H9 (cell line): ENCODE results near the gene CCR2. TPM values are rescaled to one million over a fixed set of nuclear protein-coding genes. Genes with fewer than 3 reads are reported as not detected.

Source experiments
- DNase-seq: peaks from one replicate; pipeline ENCODE4 v3.0.0-alpha.2; 2017
- H2AFZ ChIP-seq: one replicate; pipeline ENCODE4 v1.6.1; 2013; ENCODE audit warnings: mild to moderate bottlenecking, low read length, control low read depth, moderate library complexity
- H2AK5ac ChIP-seq: 2 replicates; pipeline ENCODE4 v1.6.1; 2013; ENCODE audit warnings: low read length, control low read depth, mixed read lengths; ENCODE audit not compliant: insufficient read length
- H2BK120ac ChIP-seq: one replicate; pipeline ENCODE4 v1.6.1; 2013; ENCODE audit warnings: low read depth, mild to moderate bottlenecking, low read length, control low read depth, inconsistent platforms; ENCODE audit not compliant: poor library complexity, severe bottlenecking
- H2BK12ac ChIP-seq: 2 replicates; pipeline ENCODE4 v1.6.1; 2013; ENCODE audit warnings: low read length, control low read depth, mixed read lengths, low read depth; ENCODE audit not compliant: insufficient read length
- H2BK15ac ChIP-seq: 2 replicates; pipeline ENCODE4 v1.6.1; 2013; ENCODE audit warnings: low read depth, low read length, control low read depth
- H2BK20ac ChIP-seq: one replicate; pipeline ENCODE4 v1.6.1; 2013; ENCODE audit warnings: low read depth, mild to moderate bottlenecking, low read length, control low read depth, inconsistent platforms; ENCODE audit not compliant: poor library complexity, severe bottlenecking
- H2BK5ac ChIP-seq: 2 replicates; pipeline ENCODE4 v1.6.1; 2013; ENCODE audit warnings: low read length, control low read depth, mixed read lengths; ENCODE audit not compliant: insufficient read length
- H3K14ac ChIP-seq: 2 replicates; pipeline ENCODE4 v1.6.1; 2013; ENCODE audit warnings: low read length, control low read depth; ENCODE audit not compliant: insufficient read depth
- H3K18ac ChIP-seq: 2 replicates; pipeline ENCODE4 v1.6.1; 2013; ENCODE audit warnings: low read depth, mild to moderate bottlenecking, mixed read lengths, low read length, control low read depth; ENCODE audit not compliant: insufficient read length
- H3K23ac ChIP-seq: 2 replicates; pipeline ENCODE4 v1.6.1; 2013; ENCODE audit warnings: low read length, control low read depth, mixed read lengths, low read depth; ENCODE audit not compliant: insufficient read length
- H3K23me2 ChIP-seq: 2 replicates; pipeline ENCODE4 v1.6.1; 2013; ENCODE audit warnings: low read depth, mild to moderate bottlenecking, mixed read lengths, low read length, control low read depth; ENCODE audit not compliant: insufficient read length, poor library complexity, severe bottlenecking
- H3K27ac ChIP-seq: 2 replicates; pipeline ENCODE4 v1.5.1; 2013; ENCODE audit warnings: low read length, control low read depth, mixed read lengths, low read depth; ENCODE audit not compliant: insufficient read length
- H3K27me3 ChIP-seq: 2 replicates; pipeline ENCODE4 v1.6.1; 2013; ENCODE audit warnings: low read length, control low read depth, inconsistent platforms; ENCODE audit not compliant: insufficient read depth
- H3K4ac ChIP-seq: 2 replicates; pipeline ENCODE4 v1.6.1; 2013; ENCODE audit warnings: low read depth, mild to moderate bottlenecking, control low read depth, inconsistent platforms, low read length, moderate library complexity
- H3K4me1 ChIP-seq: 2 replicates; pipeline ENCODE4 v1.6.1; 2013; ENCODE audit warnings: low read length, control low read depth, inconsistent platforms; ENCODE audit not compliant: insufficient read depth
- H3K4me2 ChIP-seq: 2 replicates; pipeline ENCODE4 v1.6.1; 2013; ENCODE audit warnings: low read length, control low read depth, mixed read lengths; ENCODE audit not compliant: insufficient read length, insufficient read depth
- H3K56ac ChIP-seq: 2 replicates; pipeline ENCODE4 v1.6.1; 2013; ENCODE audit warnings: low read depth, mild to moderate bottlenecking, mixed read lengths, low read length, control low read depth; ENCODE audit not compliant: insufficient read length
- H3K79me1 ChIP-seq: 2 replicates; pipeline ENCODE4 v1.6.1; 2013; ENCODE audit warnings: low read depth, mild to moderate bottlenecking, moderate library complexity, low read length, control low read depth, inconsistent platforms; ENCODE audit not compliant: insufficient read depth, poor library complexity, severe bottlenecking
- H3K79me2 ChIP-seq: 2 replicates; pipeline ENCODE4 v1.6.1; 2013; ENCODE audit warnings: low read length, control low read depth, inconsistent platforms; ENCODE audit not compliant: insufficient read depth
- H3K9ac ChIP-seq: 2 replicates; pipeline ENCODE4 v1.6.1; 2013; ENCODE audit warnings: low read length, control low read depth, mixed read lengths; ENCODE audit not compliant: insufficient read length; ENCODE audit errors: extremely low read depth
- H3K9me3 ChIP-seq: one replicate; pipeline ENCODE4 v1.6.1; 2013; ENCODE audit warnings: low read depth, low read length, inconsistent platforms; ENCODE audit not compliant: control insufficient read depth
- H3T11ph ChIP-seq: one replicate; pipeline ENCODE4 v1.6.1; 2013; ENCODE audit warnings: mild to moderate bottlenecking, low read length, control low read depth, inconsistent platforms
- H4K20me1 ChIP-seq: one replicate; pipeline ENCODE4 v1.6.1; 2013; ENCODE audit not compliant: control insufficient read depth, insufficient read length, insufficient read depth
- H4K5ac ChIP-seq: 2 replicates; pipeline ENCODE4 v1.6.1; 2013; ENCODE audit warnings: low read depth, mild to moderate bottlenecking, mixed read lengths, low read length, control low read depth; ENCODE audit not compliant: insufficient read length
- H4K8ac ChIP-seq: replicated peaks from 2 replicates; pipeline ENCODE4 v1.6.1; 2013; ENCODE audit warnings: low read length, control low read depth, mixed read lengths, low read depth; ENCODE audit not compliant: insufficient read length
- H4K91ac ChIP-seq: 2 replicates; pipeline ENCODE4 v1.6.1; 2013; ENCODE audit warnings: low read depth, mild to moderate bottlenecking, moderate library complexity, mixed read lengths, low read length, control low read depth; ENCODE audit not compliant: insufficient read length
- H3K27ac Mint-ChIP-seq, 3 experiments: 2 replicates in 2 of 3; 3 replicates in 1 of 3; pipeline ENCODE4 v1.8.0; 2020 to 2021; ENCODE audit warnings: mixed read lengths in 3 of 3, mild to moderate bottlenecking in 1 of 3, moderate library complexity in 1 of 3
- H3K27me3 Mint-ChIP-seq: 2 replicates; pipeline ENCODE4 v1.8.0; 2021; ENCODE audit warnings: low read depth, mild to moderate bottlenecking, moderate library complexity, mixed read lengths
- H3K36me3 Mint-ChIP-seq, 3 experiments: 2 replicates in 2 of 3; 3 replicates in 1 of 3; pipeline ENCODE4 v1.8.0; 2020 to 2021; ENCODE audit warnings: low read depth in 3 of 3, mixed read lengths in 3 of 3; ENCODE audit not compliant: insufficient read depth in 1 of 3
- H3K4me1 Mint-ChIP-seq, 2 experiments: 2 replicates each; pipeline ENCODE4 v1.8.0; 2020; ENCODE audit warnings: mixed read lengths in 2 of 2
- H3K4me3 Mint-ChIP-seq, 2 experiments: 2 replicates in 1 of 2; 3 replicates in 1 of 2; pipeline ENCODE4 v1.8.0; 2020 to 2021; ENCODE audit warnings: mild to moderate bottlenecking in 2 of 2, mixed read lengths in 2 of 2, moderate library complexity in 1 of 2
- H3K9me3 Mint-ChIP-seq, 2 experiments: 2 replicates in 1 of 2; 3 replicates in 1 of 2; pipeline ENCODE4 v1.8.0; 2020; ENCODE audit warnings: mild to moderate bottlenecking in 2 of 2, mixed read lengths in 2 of 2, moderate library complexity in 1 of 2
- CTCF ChIP-seq: fragments of 200-600 bp; sonication (generic); conservative IDR thresholded peaks from 3 replicates; pipeline ENCODE4 v1.8.0; 2021; ENCODE audit warnings: antibody characterized with exemption, mild to moderate bottlenecking
- WGBS: extraction: QIAGEN DNeasy Blood & Tissue Kit; methylation state at CpG from one replicate; pipeline ENCODE4 v1.1.7; 2013; ENCODE audit warnings: missing lambda C conversion rate, low lambda C conversion rate, mixed read lengths; ENCODE audit not compliant: insufficient read length; ENCODE audit errors: extremely low coverage; 5-methylcytosine and 5-hydroxymethylcytosine counted together
- total RNA-seq: library from RNA; stranded (reverse); gene quantifications from 2 replicates; pipeline ENCODE4 v1.2.1, GENCODE V29; 2021

Gene CCR2
- total RNA-seq, 1 experiment from 2014 or later = not detected

GRCh38 chr3:46353090-46353489, 821 bp upstream of the CCR2 start:
- Histone ChIP-seq H2BK20ac (no peak overlapping the region), H3K4me1 (0 out of 2 replicates have a peak, but pooled peaks cover 2% of the 10 kb centered on the region), H4K91ac (no peak overlapping the region), H2BK5ac (no peak overlapping the region), H3T11ph (no peak overlapping the region), H3K14ac (no peak overlapping the region), H2AK5ac (no peak overlapping the region), H3K9me3 (no peaks in the 10 kb centered on the region), H4K20me1 (no peaks in the 10 kb centered on the region), H2AFZ (no peak overlapping the region), H4K5ac (no peak overlapping the region), H2BK15ac (no peak overlapping the region), H3K4me2 (no peak overlapping the region), H3K79me2 (no peaks in the 10 kb centered on the region), H3K27ac (no peak overlapping the region), H3K18ac (no peak overlapping the region), H3K56ac (no peak overlapping the region), H4K8ac (no peak overlapping the region), H2BK120ac (no peak overlapping the region), H3K79me1 (no peaks in the 10 kb centered on the region), H3K23ac (no peak overlapping the region), H3K9ac (no peak overlapping the region), H3K27me3 (no peaks in the 10 kb centered on the region; the same call in 1 of the 2 replicates), H3K4ac (no peak overlapping the region), H2BK12ac (no peak overlapping the region), H3K23me2 (no peaks in the 10 kb centered on the region)
- Mint-ChIP-seq H3K36me3 (no peaks in the 10 kb centered on the region), H3K4me3 (no peak overlapping the region), H3K9me3 (peaks cover 5% of the 10 kb centered on the region in 2 experiments; a peak in 3 of 5 replicates), H3K27ac (no peak overlapping the region), H3K4me1 (peaks cover 7 to 10% of the 10 kb centered on the region in 2 experiments), H3K27me3 (peaks cover 21% of the 10 kb centered on the region)
- no peak for TF ChIP-seq CTCF
- no CpG with 5 or more reads among the region's 4 CpGs for WGBS
- no peak for DNase-seq
